Nephron (organoid): ENCODE results near the gene C1QBP.

ENCODE experiments used
- H3K27ac Mint-ChIP-seq, 3 experiments: 2 replicates each; pipeline ENCODE4 v1.8.0; 2020; ENCODE audit warnings: mixed read lengths in 3 of 3, mild to moderate bottlenecking in 2 of 3, moderate library complexity in 1 of 3
- H3K27me3 Mint-ChIP-seq: 2 replicates; pipeline ENCODE4 v1.8.0; 2021; ENCODE audit warnings: low read depth, mild to moderate bottlenecking, moderate library complexity, mixed read lengths
- H3K36me3 Mint-ChIP-seq: 2 replicates; pipeline ENCODE4 v1.8.0; 2020; ENCODE audit warnings: low read depth, mixed read lengths
- H3K4me1 Mint-ChIP-seq: 2 replicates; pipeline ENCODE4 v1.8.0; 2020; ENCODE audit warnings: mixed read lengths
- H3K4me3 Mint-ChIP-seq, 3 experiments: 2 replicates each; pipeline ENCODE4 v1.8.0; 2020; ENCODE audit warnings: mild to moderate bottlenecking in 3 of 3, mixed read lengths in 3 of 3, moderate library complexity in 2 of 3
- H3K9me3 Mint-ChIP-seq: 2 replicates; pipeline ENCODE4 v1.8.0; 2020; ENCODE audit warnings: mixed read lengths
- CTCF ChIP-seq, 3 experiments: fragments of 200-600 bp; sonication (generic); IDR thresholded peaks; one replicate each; pipeline ENCODE4 v1.5.0; 2021; ENCODE audit warnings: antibody characterized with exemption in 3 of 3; ENCODE audit not compliant: unreplicated experiment in 3 of 3

Gene C1QBP

GRCh38 chr17:5466295-5466694 is 27.3 kb upstream of the C1QBP start:
- Mint-ChIP-seq H3K9me3 (no peaks in the 10 kb centered on the region), H3K36me3 (peaks cover 8% of the 10 kb centered on the region), H3K4me3 (peak overlapping the region; percentile 13 to 88 (median 85)), H3K4me1 (peaks cover 19% of the 10 kb centered on the region), H3K27ac (no peak overlapping the region), H3K27me3 (no peaks in the 10 kb centered on the region)
- TF ChIP-seq CTCF (IDR thresholded peaks at IDR 0.05; ENCODE audit: unreplicated experiment in 3 of 3): no peak

- Mint-ChIP-seq H3K4me3 (peak overlapping the region in 1 of 3 experiments; percentile 5), H3K9me3 (no peaks in the 10 kb centered on the region), H3K27me3 (no peaks in the 10 kb centered on the region), H3K36me3 (peaks cover 15% of the 10 kb centered on the region), H3K4me1 (peaks cover 19% of the 10 kb centered on the region), H3K27ac (no peak overlapping the region)
- no peak for TF ChIP-seq CTCF (IDR thresholded peaks at IDR 0.05; ENCODE audit: unreplicated experiment in 3 of 3)
These were observed 26.0 kb upstream of the C1QBP start for GRCh38 chr17:5464717-5465507.

GRCh38 chr17:5446786-5447185 is 7.8 kb upstream of the C1QBP start:
- Mint-ChIP-seq H3K36me3 (peaks cover 61% of the 10 kb centered on the region), H3K4me3 (no peak overlapping the region), H3K27me3 (no peaks in the 10 kb centered on the region), H3K9me3 (no peaks in the 10 kb centered on the region), H3K4me1 (no peaks in the 10 kb centered on the region), H3K27ac (no peak overlapping the region)
- TF ChIP-seq CTCF (IDR thresholded peaks at IDR 0.05; ENCODE audit: unreplicated experiment in 3 of 3): no peak

- Mint-ChIP-seq H3K4me1 (peaks cover 5% of the 10 kb centered on the region), H3K4me3 (no peak overlapping the region), H3K27ac (no peak overlapping the region), H3K27me3 (no peaks in the 10 kb centered on the region), H3K36me3 (peaks cover 44% of the 10 kb centered on the region), H3K9me3 (no peaks in the 10 kb centered on the region)
- no peak for TF ChIP-seq CTCF (IDR thresholded peaks at IDR 0.05; ENCODE audit: unreplicated experiment in 3 of 3)
These were observed 5.3 kb upstream of the C1QBP start for GRCh38 chr17:5444209-5444608.

- H3K36me3 Mint-ChIP-seq: peaks cover 39% of the 10 kb centered on the region
- no peak for TF ChIP-seq CTCF (IDR thresholded peaks at IDR 0.05; ENCODE audit: unreplicated experiment in 3 of 3)
- H3K27me3 Mint-ChIP-seq: no peaks in the 10 kb centered on the region
- H3K4me3 Mint-ChIP-seq: no peak overlapping the region
- no peak overlapping the region for H3K27ac Mint-ChIP-seq
- peaks cover 7% of the 10 kb centered on the region for H3K4me1 Mint-ChIP-seq
- no peaks in the 10 kb centered on the region for H3K9me3 Mint-ChIP-seq
These were observed 4.8 kb upstream of the C1QBP start for GRCh38 chr17:5443728-5444127.

- TF ChIP-seq CTCF (IDR thresholded peaks at IDR 0.05; ENCODE audit: unreplicated experiment in 3 of 3): peak; percentile 22 to 53 (median 43)
- H3K4me3 Mint-ChIP-seq: peak overlapping the region; percentile 78 to 89 (median 89)
- peaks cover 28% of the 10 kb centered on the region for H3K4me1 Mint-ChIP-seq
- no peaks in the 10 kb centered on the region for H3K27me3 Mint-ChIP-seq
- H3K36me3 Mint-ChIP-seq: peaks cover 39% of the 10 kb centered on the region
- H3K27ac Mint-ChIP-seq: peak overlapping the region; percentile 70 to 87 (median 83)
- no peaks in the 10 kb centered on the region for H3K9me3 Mint-ChIP-seq
These were observed 450 bp upstream of the C1QBP start for GRCh38 chr17:5439446-5439764.
